Vagina (tissue), 2 donors: ENCODE results near the gene ARHGAP40. TPM values are rescaled to one million over a fixed set of nuclear protein-coding genes. Genes with fewer than 3 reads are reported as not detected.
A peak's percentile ranks its signal among the peaks of the same experiment; 100 is the strongest.

Source experiments
- DNase-seq, 2 donors: peaks; one replicate each; pipeline ENCODE4 v3.0.0-alpha.2; 2017; ENCODE audit errors: extremely low spot score in 2 of 2
- H3K27ac ChIP-seq: fragments of 200-600 bp; sonication (generic); one replicate; pipeline ENCODE4 v1.5.1; 2019
- H3K27me3 ChIP-seq: fragments of 200-600 bp; sonication (generic); one replicate; pipeline ENCODE4 v1.5.1; 2019
- H3K36me3 ChIP-seq, 2 donors: fragments of 200-600 bp; sonication (generic); one replicate each; pipeline ENCODE4 v1.5.1; 2017 to 2019
- H3K4me1 ChIP-seq: fragments of 200-600 bp; sonication (generic); one replicate; pipeline ENCODE4 v1.5.1; 2019
- H3K4me3 ChIP-seq, 2 donors: fragments of 200-600 bp; sonication (generic); 1 replicate in 1 of 2; 2 replicates in 1 of 2; pipeline ENCODE4 v1.5.1; 2016 to 2019
- H3K9me3 ChIP-seq: fragments of 200-600 bp; sonication (generic); one replicate; pipeline ENCODE4 v1.5.1; 2019
- POLR2A ChIP-seq, 2 donors: fragments of 450-650 bp; IDR thresholded peaks; one replicate each; pipeline ENCODE4 v1.6.1; 2017; ENCODE audit warnings: antibody characterized with exemption in 2 of 2, mild to moderate bottlenecking in 2 of 2, moderate library complexity in 2 of 2
- POLR2AphosphoS5 ChIP-seq, 2 donors: sonication (generic); formaldehyde crosslinking; IDR thresholded peaks; one replicate each; pipeline ENCODE4 v1.9.0; 2017; ENCODE audit warnings: antibody characterized with exemption in 2 of 2, mild to moderate bottlenecking in 2 of 2, low read depth in 1 of 2; ENCODE audit not compliant: insufficient read depth in 1 of 2
- intact Hi-C: fragments of 100-400 bp; cut with DNase I; formaldehyde crosslinking; loops from one replicate; pipeline ENCODE4 v1.15.1; 2023
- total RNA-seq: library from RNA; depleted of rRNA; stranded (reverse); fragments of >200 nt; gene quantifications from one replicate; pipeline ENCODE4 v1.2.3, GENCODE V29; 2016
- TF ChIP-seq, protein P1 (sequence below), 3 experiments: fragments of 450-650 bp in 2 of 3; fragments of 200-600 bp in 1 of 3; sonication (generic) in 1 of 3; IDR thresholded peaks; one replicate each; pipeline ENCODE4 v1.5.1; 2017 to 2019; ENCODE audit warnings: antibody characterized with exemption in 3 of 3, mild to moderate bottlenecking in 2 of 3, moderate library complexity in 2 of 3

The ARHGAP40 gene
- total RNA-seq, 1 donor from 2014 or later: 21.9 TPM

DNA sequence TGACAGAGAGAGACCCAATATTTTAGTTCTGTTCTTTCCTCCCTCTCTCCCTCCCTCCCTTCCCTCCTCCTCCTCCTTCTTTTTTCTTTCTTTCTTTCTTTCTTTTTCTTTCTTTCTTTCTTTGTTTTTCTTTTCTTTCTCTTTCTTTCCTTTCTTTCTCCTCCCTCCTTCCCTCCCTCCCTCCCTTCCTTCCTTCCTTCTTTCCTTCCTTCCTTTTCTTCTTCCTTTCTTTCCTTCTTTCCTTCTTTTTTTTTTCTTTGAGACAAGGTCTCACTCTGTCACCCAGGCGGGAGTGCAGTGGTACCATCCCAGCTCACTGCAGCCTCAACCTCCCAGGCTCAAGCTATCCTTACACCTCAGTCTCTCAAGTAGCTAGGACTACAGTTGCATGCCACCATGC, 28.4 kb downstream of the ARHGAP40 start:
- Histone ChIP-seq H3K4me1 (no peaks in the 10 kb centered on the region), H3K27ac (no peak overlapping the region), H3K9me3 (no peaks in the 10 kb centered on the region), H3K27me3 (no peaks in the 10 kb centered on the region), H3K36me3 (no peaks in the 10 kb centered on the region), H3K4me3 (no peak overlapping the region)
- DNase-seq: no peak
- TF ChIP-seq POLR2A (IDR thresholded peaks at IDR 0.05) (no peak), POLR2AphosphoS5 (IDR thresholded peaks at IDR 0.05; ENCODE audit: insufficient read depth in 1 of 2, low read depth in 1 of 2) (no peak)
- TF ChIP-seq, protein P1, sequence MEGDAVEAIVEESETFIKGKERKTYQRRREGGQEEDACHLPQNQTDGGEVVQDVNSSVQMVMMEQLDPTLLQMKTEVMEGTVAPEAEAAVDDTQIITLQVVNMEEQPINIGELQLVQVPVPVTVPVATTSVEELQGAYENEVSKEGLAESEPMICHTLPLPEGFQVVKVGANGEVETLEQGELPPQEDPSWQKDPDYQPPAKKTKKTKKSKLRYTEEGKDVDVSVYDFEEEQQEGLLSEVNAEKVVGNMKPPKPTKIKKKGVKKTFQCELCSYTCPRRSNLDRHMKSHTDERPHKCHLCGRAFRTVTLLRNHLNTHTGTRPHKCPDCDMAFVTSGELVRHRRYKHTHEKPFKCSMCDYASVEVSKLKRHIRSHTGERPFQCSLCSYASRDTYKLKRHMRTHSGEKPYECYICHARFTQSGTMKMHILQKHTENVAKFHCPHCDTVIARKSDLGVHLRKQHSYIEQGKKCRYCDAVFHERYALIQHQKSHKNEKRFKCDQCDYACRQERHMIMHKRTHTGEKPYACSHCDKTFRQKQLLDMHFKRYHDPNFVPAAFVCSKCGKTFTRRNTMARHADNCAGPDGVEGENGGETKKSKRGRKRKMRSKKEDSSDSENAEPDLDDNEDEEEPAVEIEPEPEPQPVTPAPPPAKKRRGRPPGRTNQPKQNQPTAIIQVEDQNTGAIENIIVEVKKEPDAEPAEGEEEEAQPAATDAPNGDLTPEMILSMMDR (IDR thresholded peaks at IDR 0.05): no peak
- intact Hi-C loops: no loop called here

GRCh38 chr20:38630727-38631126, 29.1 kb downstream of the ARHGAP40 start:
- intact Hi-C loops: no loop called here
- TF ChIP-seq POLR2AphosphoS5 (IDR thresholded peaks at IDR 0.05; ENCODE audit: insufficient read depth in 1 of 2, low read depth in 1 of 2): no peak
- TF ChIP-seq, protein P1 (IDR thresholded peaks at IDR 0.05): no peak
- no peak for TF ChIP-seq POLR2A (IDR thresholded peaks at IDR 0.05)
- no peaks in the 10 kb centered on the region for H3K36me3 ChIP-seq
- no peaks in the 10 kb centered on the region for H3K9me3 ChIP-seq
- DNase-seq: no peak
- H3K4me1 ChIP-seq: no peaks in the 10 kb centered on the region
- no peaks in the 10 kb centered on the region for H3K27me3 ChIP-seq
- H3K27ac ChIP-seq: no peak overlapping the region
- no peak overlapping the region for H3K4me3 ChIP-seq

DNA sequence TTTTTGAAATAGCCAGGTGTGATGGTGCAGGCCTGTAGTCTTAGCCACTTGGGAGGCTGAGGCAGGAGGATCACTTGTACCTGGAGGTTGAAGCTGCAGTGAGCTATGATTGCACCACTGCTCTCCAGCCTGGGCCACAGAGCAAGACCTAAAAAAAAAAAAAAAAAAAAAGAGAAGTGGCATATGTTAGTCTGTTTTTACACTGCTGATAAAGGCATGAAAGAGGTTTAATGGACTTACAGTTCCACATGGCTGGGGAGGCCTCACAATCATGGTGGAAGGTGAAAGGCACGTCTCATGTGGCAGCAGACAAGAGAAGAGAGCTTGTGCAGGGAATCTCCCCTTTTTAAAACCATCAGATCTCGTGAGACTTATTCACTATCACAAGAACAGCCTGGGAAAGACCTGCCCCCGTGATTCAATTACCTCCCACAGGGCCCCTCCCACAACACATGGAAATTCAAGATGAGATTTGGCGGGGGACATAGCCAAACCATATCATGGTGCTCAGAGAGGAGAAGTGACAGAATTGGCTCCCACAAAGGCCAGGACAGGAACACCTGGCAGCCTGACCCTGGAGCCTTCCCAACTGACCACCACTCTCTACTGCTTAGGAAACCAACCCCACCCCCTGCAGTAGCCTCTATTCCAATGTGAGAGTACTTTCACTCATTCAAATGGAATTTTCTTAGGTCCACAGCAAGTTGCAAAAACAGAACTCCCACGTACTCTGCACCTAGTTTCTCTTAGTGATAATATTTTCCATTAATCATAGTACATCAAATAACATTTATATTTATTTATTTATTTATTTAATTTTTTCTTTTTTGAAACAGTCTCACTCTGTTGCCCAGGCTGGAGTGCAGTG, 29.8 kb downstream of the ARHGAP40 start:
- no peaks in the 10 kb centered on the region for H3K36me3 ChIP-seq
- intact Hi-C loops: no loop called here
- H3K4me1 ChIP-seq: no peaks in the 10 kb centered on the region
- no peak overlapping the region for H3K27ac ChIP-seq
- no peak for DNase-seq
- H3K9me3 ChIP-seq: no peaks in the 10 kb centered on the region
- no peaks in the 10 kb centered on the region for H3K27me3 ChIP-seq
- TF ChIP-seq, protein P1 (IDR thresholded peaks at IDR 0.05): no peak
- TF ChIP-seq POLR2A (IDR thresholded peaks at IDR 0.05): no peak
- TF ChIP-seq POLR2AphosphoS5 (IDR thresholded peaks at IDR 0.05; ENCODE audit: insufficient read depth in 1 of 2, low read depth in 1 of 2): no peak
- H3K4me3 ChIP-seq: no peak overlapping the region

GRCh38 chr20:38633577-38634093, 32.0 kb downstream of the ARHGAP40 start:
- Histone ChIP-seq H3K4me1 (no peaks in the 10 kb centered on the region), H3K27me3 (no peaks in the 10 kb centered on the region), H3K36me3 (no peaks in the 10 kb centered on the region), H3K9me3 (no peaks in the 10 kb centered on the region), H3K27ac (no peak overlapping the region), H3K4me3 (no peak overlapping the region)
- TF ChIP-seq, protein P1 (IDR thresholded peaks at IDR 0.05): peak; percentile 8 to 36 (median 35)
- TF ChIP-seq POLR2A (IDR thresholded peaks at IDR 0.05): no peak
- intact Hi-C loops: no loop called here
- no peak for DNase-seq

GRCh38 chr20:38635721-38636288, 34.2 kb downstream of the ARHGAP40 start:
- intact Hi-C loops: no loop called here
- Histone ChIP-seq H3K9me3 (no peaks in the 10 kb centered on the region), H3K4me3 (no peak overlapping the region), H3K27ac (no peak overlapping the region), H3K4me1 (no peaks in the 10 kb centered on the region), H3K27me3 (no peaks in the 10 kb centered on the region), H3K36me3 (no peaks in the 10 kb centered on the region)
- TF ChIP-seq POLR2A (IDR thresholded peaks at IDR 0.05) (no peak), POLR2AphosphoS5 (IDR thresholded peaks at IDR 0.05; ENCODE audit: insufficient read depth in 1 of 2, low read depth in 1 of 2) (no peak)
- TF ChIP-seq, protein P1 (IDR thresholded peaks at IDR 0.05): no peak
- no peak for DNase-seq
